Measurements from ENCODE around the gene DDIT4L. TPM values are rescaled to one million over a fixed set of nuclear protein-coding genes. Genes with fewer than 3 reads are reported as not detected.

The DDIT4L gene
- total RNA-seq, 1 donor from 2014 or later: 0.20 TPM

GRCh38 chr4:100175858-100176257 lies 14.4 kb downstream of the DDIT4L start:
- H3K4me1 Mint-ChIP-seq (ENCODE audit: low read depth): no peaks in the 10 kb centered on the region
- no peak for TF ChIP-seq CTCF (IDR thresholded peaks at IDR 0.05)

GRCh38 chr4:100174985-100175383 lies 15.3 kb downstream of the DDIT4L start:
- no peak for TF ChIP-seq CTCF (IDR thresholded peaks at IDR 0.05)
- no peaks in the 10 kb centered on the region for H3K4me1 Mint-ChIP-seq (ENCODE audit: low read depth)
- no peak overlapping the region for H3K4me3 Mint-ChIP-seq (ENCODE audit: unreplicated experiment)
- DNase-seq (ENCODE audit: low spot score): no peak
- no peaks in the 10 kb centered on the region for H3K9me3 Mint-ChIP-seq (ENCODE audit: low read depth)
- no peaks in the 10 kb centered on the region for H3K36me3 Mint-ChIP-seq (ENCODE audit: low read depth)
- H3K27me3 Mint-ChIP-seq (ENCODE audit: low read depth): no peaks in the 10 kb centered on the region
- no peak overlapping the region for H3K27ac Mint-ChIP-seq (ENCODE audit: unreplicated experiment)

More at GRCh38 chr4:100175858-100176257, 14.4 kb downstream of the DDIT4L start:
- no peak overlapping the region for H3K27ac Mint-ChIP-seq (ENCODE audit: unreplicated experiment)
- no peaks in the 10 kb centered on the region for H3K27me3 Mint-ChIP-seq (ENCODE audit: low read depth)
- no peaks in the 10 kb centered on the region for H3K9me3 Mint-ChIP-seq (ENCODE audit: low read depth)
- no peak overlapping the region for H3K4me3 Mint-ChIP-seq (ENCODE audit: unreplicated experiment)
- no peaks in the 10 kb centered on the region for H3K36me3 Mint-ChIP-seq (ENCODE audit: low read depth)
- DNase-seq (ENCODE audit: low spot score): no peak

DNA sequence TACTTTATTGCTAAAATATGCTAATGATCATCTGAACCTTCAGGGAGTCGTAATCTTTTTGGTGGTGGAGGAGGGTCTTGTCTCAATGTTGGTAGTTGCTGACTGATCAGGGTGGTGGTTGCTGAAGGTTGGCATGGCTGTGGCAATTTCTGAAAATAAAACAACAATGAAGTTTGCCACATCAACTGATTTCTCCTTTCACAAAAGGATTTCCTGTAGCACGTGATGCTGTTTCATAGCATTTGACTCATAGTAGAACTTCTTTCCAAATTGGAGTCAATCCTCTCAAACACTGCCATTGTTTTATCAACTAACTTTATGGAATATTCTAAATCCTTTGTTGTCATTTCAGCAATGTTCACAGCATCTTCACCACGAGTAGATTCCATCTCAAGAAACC lies 19.3 kb downstream of the DDIT4L start:
- no peak overlapping the region for H3K27ac Mint-ChIP-seq (ENCODE audit: unreplicated experiment)
- H3K4me3 Mint-ChIP-seq (ENCODE audit: unreplicated experiment): no peak overlapping the region
- H3K27me3 Mint-ChIP-seq (ENCODE audit: low read depth): no peaks in the 10 kb centered on the region
- DNase-seq (ENCODE audit: low spot score): no peak
- no peaks in the 10 kb centered on the region for H3K9me3 Mint-ChIP-seq (ENCODE audit: low read depth)
- peaks cover 20% of the 10 kb centered on the region for H3K4me1 Mint-ChIP-seq (ENCODE audit: low read depth)
- TF ChIP-seq CTCF (IDR thresholded peaks at IDR 0.05): no peak
- H3K36me3 Mint-ChIP-seq (ENCODE audit: low read depth): no peaks in the 10 kb centered on the region

DNA sequence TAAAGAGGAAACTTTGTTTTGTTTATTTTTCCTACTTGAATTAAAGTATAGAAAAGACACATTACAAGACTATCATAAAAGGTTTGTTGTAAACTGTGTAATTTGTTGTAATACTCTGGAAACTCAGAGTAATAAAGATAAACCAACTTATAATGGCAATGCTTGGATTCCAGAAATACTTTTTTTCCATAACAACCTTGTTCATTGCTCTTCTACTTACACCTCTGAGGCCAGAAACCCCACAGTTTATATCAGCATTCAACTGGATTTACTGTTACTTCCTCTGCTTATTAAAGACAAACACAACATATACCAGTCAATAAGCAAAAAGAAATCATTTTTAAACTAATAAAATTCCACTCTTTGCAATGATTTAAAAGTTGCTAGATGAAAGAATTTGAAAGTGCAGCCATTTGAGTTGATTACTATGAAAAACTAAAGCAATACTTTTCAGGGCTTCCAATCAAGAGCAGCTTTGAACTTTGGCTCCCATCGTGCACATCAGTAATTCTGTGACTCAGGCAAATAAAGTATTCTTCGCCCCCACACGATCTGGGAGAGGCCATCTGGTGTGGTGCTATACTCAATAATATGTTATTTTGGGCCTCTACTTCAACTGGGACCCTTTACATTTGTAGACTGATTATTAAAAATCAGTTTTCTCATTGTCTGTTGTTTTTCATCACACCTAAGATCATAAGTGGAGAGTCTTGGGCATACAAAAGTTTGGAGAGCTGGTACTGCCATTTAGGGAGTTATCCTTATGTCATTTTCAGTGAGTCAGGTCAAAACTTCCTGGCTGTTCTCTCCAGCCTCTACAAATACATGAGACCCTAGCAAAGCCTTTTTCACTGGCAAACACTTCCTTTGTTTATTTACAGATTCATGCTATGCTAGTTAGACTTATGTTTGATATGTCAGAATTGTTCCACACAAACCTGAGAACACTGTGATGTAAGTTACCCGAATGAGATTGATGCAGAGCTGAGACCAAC lies 20.5 kb downstream of the DDIT4L start:
- Mint-ChIP-seq H3K9me3 (ENCODE audit: low read depth) (no peaks in the 10 kb centered on the region), H3K4me1 (ENCODE audit: low read depth) (peaks cover 26% of the 10 kb centered on the region), H3K27me3 (ENCODE audit: low read depth) (no peaks in the 10 kb centered on the region), H3K27ac (ENCODE audit: unreplicated experiment) (no peak overlapping the region), H3K4me3 (ENCODE audit: unreplicated experiment) (no peak overlapping the region), H3K36me3 (ENCODE audit: low read depth) (no peaks in the 10 kb centered on the region)
- no peak for TF ChIP-seq CTCF (IDR thresholded peaks at IDR 0.05)
- DNase-seq (ENCODE audit: low spot score): no peak

GRCh38 chr4:100168521-100168920 lies 21.7 kb downstream of the DDIT4L start:
- no peaks in the 10 kb centered on the region for H3K27me3 Mint-ChIP-seq (ENCODE audit: low read depth)
- no peaks in the 10 kb centered on the region for H3K9me3 Mint-ChIP-seq (ENCODE audit: low read depth)
- H3K27ac Mint-ChIP-seq (ENCODE audit: unreplicated experiment): peak overlapping the region; percentile 15
- DNase-seq (ENCODE audit: low spot score): no peak
- peak overlapping the region; percentile 17 for H3K4me3 Mint-ChIP-seq (ENCODE audit: unreplicated experiment)
- no peak for TF ChIP-seq CTCF (IDR thresholded peaks at IDR 0.05)
- no peaks in the 10 kb centered on the region for H3K36me3 Mint-ChIP-seq (ENCODE audit: low read depth)
- peaks cover 32% of the 10 kb centered on the region for H3K4me1 Mint-ChIP-seq (ENCODE audit: low read depth)

Measured in chondrocyte (in vitro differentiated cells).